Motor neuron (in vitro differentiated cells): ENCODE measurements around the gene MRPS9. TPM values are rescaled to one million over a fixed set of nuclear protein-coding genes. Genes with fewer than 3 reads are reported as not detected.

Experiments
- ATAC-seq, 8 experiments: fragments of 200-7000 bp; cut with Tn5 transposase; replicated peaks in 6 of 8; 2 replicates each; pipeline ENCODE4 v1.8.0; 2021; ENCODE audit warnings: mild to moderate bottlenecking in 8 of 8, moderate library complexity in 8 of 8
- H3K27ac ChIP-seq, 2 donors: fragments of 250-450 bp; sonication (Bioruptor Pico); 2 replicates each; pipeline ENCODE4 v1.9.0; 2021; ENCODE audit warnings: antibody characterized with exemption in 2 of 2, mild to moderate bottlenecking in 2 of 2, moderate library complexity in 1 of 2
- H3K4me1 ChIP-seq, 2 donors: fragments of 250-450 bp; sonication (Bioruptor Pico); replicated peaks in 1 of 2; 2 replicates each; pipeline ENCODE4 v1.6.1; 2021; ENCODE audit warnings: antibody characterized with exemption in 2 of 2, mild to moderate bottlenecking in 2 of 2, moderate library complexity in 1 of 2
- H3K4me3 ChIP-seq, 5 donors: fragments of 250-450 bp; sonication (Bioruptor Pico); 2 replicates each; pipeline ENCODE4 v1.9.0; 2021; ENCODE audit warnings: antibody characterized with exemption in 5 of 5, mild to moderate bottlenecking in 5 of 5, moderate library complexity in 4 of 5
- WGBS, 10 experiments: fragments of 450-650 bp; shearing (Covaris generic); methylation state at CpG; one replicate each; pipeline ENCODE4 v1.0.0; 2022; 5-methylcytosine and 5-hydroxymethylcytosine counted together
- in situ Hi-C, 9 experiments: fragments of 400-800 bp; cut with MboI; loops; one replicate each; pipeline ENCODE4 v1.15.0; 2021; ENCODE audit warnings: low sequenced_read_pairs in 9 of 9, low pct_unique_long_range_greater_than_20kb in 2 of 9; ENCODE audit not compliant: unreplicated experiment in 9 of 9
- total RNA-seq, 8 experiments: library from RNA; unstranded; fragments of 300-600 nt; gene quantifications; 2 replicates each; pipeline versions ENCODE4 v1.2.3 to v1.2.4, GENCODE V29; 2022

Gene MRPS9
- 10 to 100 TPM; 26.2 to 97.9 (median 45.8) TPM for total RNA-seq

DNA sequence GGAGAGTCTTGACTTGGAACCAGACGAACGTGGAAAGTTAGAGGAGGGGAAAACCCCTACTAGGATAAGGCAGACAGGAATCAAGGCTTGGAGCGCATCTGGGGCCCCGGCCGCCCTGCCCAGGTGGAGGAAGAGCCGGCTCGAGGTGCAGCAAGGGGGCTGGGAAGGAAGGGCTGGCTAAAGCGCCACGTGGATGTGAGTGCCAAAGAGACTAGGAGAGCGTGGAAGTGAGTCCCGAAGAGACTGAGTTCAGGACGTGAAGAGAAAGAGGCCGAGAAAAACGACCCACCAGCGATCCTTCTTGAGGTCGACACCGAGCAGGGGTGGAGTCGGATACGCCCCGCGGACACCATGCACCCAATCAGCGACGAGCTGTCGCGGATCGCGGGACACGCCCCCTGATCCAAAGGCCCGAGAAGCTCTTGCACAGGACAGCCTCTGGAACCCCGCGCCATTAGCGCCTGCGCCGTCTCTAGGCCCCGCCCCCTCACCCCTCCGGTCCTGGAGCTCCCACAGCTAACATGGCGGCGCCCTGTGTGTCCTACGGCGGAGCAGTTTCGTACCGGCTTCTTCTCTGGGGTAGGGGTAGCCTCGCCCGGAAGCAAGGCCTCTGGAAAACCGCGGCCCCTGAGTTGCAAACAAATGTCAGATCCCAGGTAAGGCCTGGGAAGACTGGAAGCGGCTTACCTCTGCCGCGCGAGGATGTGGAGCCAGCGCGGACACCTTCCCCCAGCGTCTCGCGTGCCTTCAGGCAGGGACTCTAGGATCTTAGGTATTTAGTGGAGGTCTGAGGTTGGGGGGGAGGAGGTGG lies at the start of gene MRPS9:
TSS of gene MRPS9 (plus strand) at position 498 of the 811 bp plus-strand sequence. CDS start at position 522, 24 bp downstream.
- Histone ChIP-seq H3K4me3 (peak within 1 kb of the TSS; percentile 68 to 96 (median 89)), H3K4me1 (peaks cover 10 to 18% of the 10 kb centered on the region in 2 donors), H3K27ac (peak within 1 kb of the TSS; percentile 89 to 94)
- 0 to 5% (median 0%) methylated on average over 2 to 37 of the region's 55 CpGs; no CpG with 5 or more reads in 1 of the 10 experiments for WGBS, 10 experiments
- peak; percentile 93 to 98 (median 97) for ATAC-seq
- in situ Hi-C loops: no loop called here

DNA sequence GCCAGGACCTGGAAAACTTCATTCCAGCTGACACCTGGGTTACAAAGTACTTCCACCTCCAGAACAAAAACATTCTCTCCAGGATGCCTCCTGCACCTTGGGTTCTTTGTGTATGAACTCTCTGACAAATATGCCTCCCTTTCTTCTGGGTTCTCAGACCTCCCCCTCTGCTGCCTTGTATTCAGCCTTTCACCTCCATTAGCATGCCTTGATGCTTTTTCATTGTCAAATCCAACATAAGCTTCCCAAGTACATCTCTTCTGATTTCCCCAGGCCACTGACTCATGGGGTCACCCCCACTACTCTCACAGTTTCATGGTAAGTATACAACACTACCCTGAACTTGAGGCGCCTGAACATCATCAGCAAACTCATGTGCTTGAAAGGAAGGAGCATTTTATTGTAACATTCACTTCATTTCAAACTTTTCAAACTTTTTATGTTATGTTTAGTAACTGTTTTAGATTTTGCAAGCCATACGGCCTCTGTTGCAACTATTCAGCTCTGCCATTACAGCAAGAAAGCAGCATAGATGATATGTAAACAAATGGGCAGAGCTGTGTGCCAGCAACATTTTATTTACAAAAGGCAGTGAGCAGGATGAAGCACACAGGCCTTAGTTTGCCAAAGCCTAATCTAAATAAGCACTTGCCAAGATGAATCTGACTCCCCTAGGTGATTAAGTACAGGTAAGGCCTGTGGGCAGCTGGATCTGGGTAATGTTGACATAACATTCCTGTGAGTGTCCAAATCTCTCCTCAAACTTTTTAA lies 32.5 kb upstream of the MRPS9 start:
- in situ Hi-C loops: no loop called here
- Histone ChIP-seq H3K27ac (no peak overlapping the region), H3K4me3 (no peak overlapping the region), H3K4me1 (peaks cover 0 to 12% of the 10 kb centered on the region in 2 donors)
- ATAC-seq: peak in 1 of 8 experiments; percentile 72
- 0 to 93% (median 79%) methylated on average over 1 to 2 of the region's 2 CpGs; no CpG with 5 or more reads in 1 of the 10 experiments for WGBS, 10 experiments

DNA sequence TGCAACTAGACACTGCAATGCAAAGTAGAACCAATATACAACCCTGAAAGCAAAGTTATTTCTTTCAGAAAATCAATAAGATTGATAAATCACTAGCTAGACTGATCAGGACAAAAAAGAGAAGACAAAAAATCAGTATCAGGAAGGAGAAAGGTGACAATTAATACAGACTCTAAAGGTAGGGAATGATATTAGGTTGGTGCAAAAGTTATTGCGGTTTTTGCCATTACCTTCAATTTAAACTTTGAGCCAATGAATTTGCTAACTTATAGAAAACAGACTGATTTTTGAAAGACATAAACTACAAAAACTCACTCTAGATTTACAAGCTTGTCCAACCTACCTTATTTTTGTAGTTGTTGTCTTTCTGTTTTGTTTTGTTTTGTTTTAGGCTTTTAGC lies 30.5 kb upstream of the MRPS9 start:
- Histone ChIP-seq H3K4me1 (peaks cover 0 to 12% of the 10 kb centered on the region in 2 donors), H3K4me3 (no peak overlapping the region), H3K27ac (no peak overlapping the region)
- in situ Hi-C loops: no loop called here
- ATAC-seq: no peak
- WGBS, 10 experiments: 29 to 100% (median 90%) methylated on average over 1 of the region's 1 CpG; no CpG with 5 or more reads in 3 of the 10 experiments

DNA sequence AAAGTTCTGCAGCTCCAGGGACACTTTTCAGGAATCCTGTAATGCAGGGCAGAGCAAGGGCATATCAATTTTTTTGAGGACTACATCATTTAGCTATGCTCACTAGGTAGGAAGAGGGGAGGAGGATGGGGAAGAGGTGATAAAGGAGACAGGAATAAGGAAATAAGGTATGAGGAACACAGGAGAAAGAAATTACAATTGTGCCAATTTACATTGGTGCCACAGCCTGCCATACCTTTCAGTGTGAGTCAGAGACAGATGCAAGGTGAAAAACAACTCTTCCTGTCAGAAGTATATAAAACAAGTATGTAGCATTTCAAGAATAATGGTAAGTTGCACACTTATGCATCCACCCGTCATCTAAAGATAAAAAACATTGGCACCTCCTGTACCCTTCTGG lies 5.4 kb upstream of the MRPS9 start:
- in situ Hi-C loops: no loop called here
- 0 to 100% (median 69%) methylated on average over 1 of the region's 1 CpG; no CpG with 5 or more reads in 2 of the 10 experiments for WGBS, 10 experiments
- Histone ChIP-seq H3K27ac (no peak overlapping the region), H3K4me1 (peaks cover 3 to 9% of the 10 kb centered on the region in 2 donors), H3K4me3 (no peak overlapping the region)
- ATAC-seq: no peak

DNA sequence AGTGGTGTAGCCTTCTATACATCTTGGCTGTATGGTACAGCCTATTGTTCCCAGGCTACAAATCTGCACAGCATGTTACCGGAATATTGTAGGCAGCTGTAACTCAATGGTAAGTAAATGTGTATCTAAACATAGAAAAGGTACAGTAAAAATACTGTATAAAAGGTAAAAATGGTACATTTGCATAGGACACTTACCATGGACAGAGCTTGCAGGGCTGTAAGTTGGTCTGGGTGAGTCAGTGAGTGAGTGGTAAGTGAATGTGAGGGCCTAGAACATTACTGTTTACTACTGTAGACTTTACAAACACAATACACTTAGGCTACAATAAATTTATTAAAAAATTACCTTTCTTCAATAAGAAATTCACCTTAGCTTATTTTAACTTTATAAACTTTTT lies 3.7 kb upstream of the MRPS9 start:
- in situ Hi-C loops: no loop called here
- WGBS, 10 experiments: 88 to 100% (median 100%) methylated on average over 1 of the region's 1 CpG; no CpG with 5 or more reads in 2 of the 10 experiments
- ATAC-seq: no peak
- no peak overlapping the region for H3K27ac ChIP-seq
- H3K4me3 ChIP-seq: no peak overlapping the region
- peaks cover 5 to 9% of the 10 kb centered on the region in 2 donors for H3K4me1 ChIP-seq

DNA sequence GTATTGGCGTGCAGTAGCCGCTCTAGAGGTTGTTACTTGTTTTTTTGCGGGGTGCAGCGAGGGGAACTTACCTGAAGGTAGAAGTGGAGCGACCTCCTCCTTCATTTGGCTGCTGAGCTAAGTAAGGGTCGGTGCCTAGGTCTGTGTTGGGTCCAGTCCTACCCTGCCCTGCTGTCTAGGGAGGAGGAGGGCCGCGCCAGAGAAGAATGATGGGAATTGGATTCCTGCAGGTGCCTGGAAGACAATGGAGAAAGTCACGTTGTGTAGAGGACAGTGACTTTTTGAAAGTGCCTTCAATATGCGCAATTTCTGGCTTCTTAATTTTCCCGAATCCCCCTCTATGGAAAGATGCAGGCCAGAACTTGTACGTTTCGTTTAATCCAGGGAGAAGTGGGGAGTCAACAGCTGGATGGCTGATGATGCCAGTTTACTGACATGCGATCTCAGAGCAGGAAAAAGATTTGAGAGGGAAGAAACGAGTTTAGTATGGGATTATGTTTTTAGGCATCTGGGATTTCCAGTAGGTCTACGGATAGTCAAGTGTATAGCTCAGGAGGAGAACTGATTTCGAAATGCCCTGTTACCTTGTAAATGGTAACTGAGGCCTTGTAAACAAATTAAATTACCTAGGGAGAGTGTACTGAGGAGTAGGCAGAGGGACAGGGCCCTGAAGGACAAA lies 653 bp downstream of the MRPS9 start:
- Histone ChIP-seq H3K4me1 (peaks cover 10 to 18% of the 10 kb centered on the region in 2 donors), H3K4me3 (peak overlapping the region; percentile 68 to 96 (median 89)), H3K27ac (peak overlapping the region; percentile 89 to 94)
- 0 to 47% (median 4%) methylated on average over 2 to 11 of the region's 17 CpGs for WGBS, 10 experiments
- peak; percentile 7 to 41 (median 24) for ATAC-seq
- in situ Hi-C loops: no loop called here

DNA sequence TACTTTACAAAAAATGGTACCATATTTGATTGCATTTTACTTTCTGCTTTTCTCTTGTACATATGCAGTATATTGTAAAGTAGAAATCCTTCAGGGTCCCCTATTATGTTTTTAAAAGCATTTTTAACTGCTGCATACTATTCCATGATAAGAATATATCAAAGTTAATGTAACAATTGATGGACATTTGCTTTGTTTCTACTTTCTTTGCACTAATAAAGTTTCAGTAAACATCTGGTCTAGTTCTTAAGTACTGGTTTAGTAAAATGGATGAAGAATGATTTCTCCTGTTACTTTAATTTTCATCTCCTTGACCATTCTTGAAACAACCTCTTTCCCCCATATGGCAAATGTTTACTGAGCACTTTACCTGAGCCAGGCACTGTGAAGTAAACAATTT lies 1.7 kb downstream of the MRPS9 start:
- Histone ChIP-seq H3K4me1 (peaks cover 10 to 18% of the 10 kb centered on the region in 2 donors), H3K27ac (no peak overlapping the region), H3K4me3 (no peak overlapping the region)
- no peak for ATAC-seq
- in situ Hi-C loops: no loop called here

DNA sequence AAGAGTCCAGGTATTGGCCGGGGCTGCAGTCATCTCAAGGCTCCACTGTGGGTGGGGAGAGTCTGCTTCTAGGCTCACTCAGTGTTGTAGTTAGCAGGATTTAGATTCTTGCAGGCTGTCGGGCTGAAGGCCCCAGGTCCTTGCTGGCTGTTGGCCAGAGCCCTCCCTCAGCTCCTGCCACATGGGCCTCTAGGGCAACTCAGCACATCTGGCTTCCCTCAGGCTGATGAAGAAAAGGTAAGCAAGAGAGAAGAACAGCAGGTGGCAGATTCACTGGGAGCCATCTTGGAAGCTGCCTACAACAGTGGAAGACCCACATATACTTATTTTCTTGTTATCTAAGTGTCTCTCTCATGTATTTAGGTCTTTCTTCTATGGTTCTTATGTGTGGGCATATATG lies 4.3 kb downstream of the MRPS9 start:
- Histone ChIP-seq H3K27ac (no peak overlapping the region), H3K4me1 (peaks cover 8 to 9% of the 10 kb centered on the region in 2 donors), H3K4me3 (no peak overlapping the region)
- ATAC-seq: no peak
- WGBS, 10 experiments: 60 to 100% (median 82%) methylated on average over 1 of the region's 2 CpGs; no CpG with 5 or more reads in 6 of the 10 experiments
- in situ Hi-C loops: no loop called here

DNA sequence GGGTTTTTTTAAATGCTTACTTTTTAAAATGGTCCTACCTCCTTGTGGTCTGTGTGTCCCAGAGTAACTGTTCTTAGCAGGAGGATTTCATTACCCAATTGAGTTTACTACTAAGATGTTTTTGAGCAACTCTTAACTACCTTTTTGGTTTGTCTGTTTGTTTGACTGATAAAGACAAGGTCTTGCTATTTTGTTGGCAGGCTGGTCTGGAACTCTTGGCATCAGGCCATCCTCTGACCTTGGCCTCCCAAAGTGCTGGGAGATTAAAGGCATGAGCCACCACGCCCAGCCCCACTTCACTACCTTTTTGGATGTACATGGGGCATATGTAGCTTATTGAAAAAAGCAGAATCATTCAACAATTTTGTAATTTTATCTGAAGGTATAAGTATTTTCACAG lies 14.9 kb downstream of the MRPS9 start:
- WGBS, 10 experiments: 40 to 100% (median 96%) methylated on average over 1 of the region's 1 CpG; no CpG with 5 or more reads in 4 of the 10 experiments
- Histone ChIP-seq H3K27ac (no peak overlapping the region), H3K4me1 (no peaks in the 10 kb centered on the region), H3K4me3 (no peak overlapping the region)
- ATAC-seq: no peak
- in situ Hi-C loops: no loop called here

DNA sequence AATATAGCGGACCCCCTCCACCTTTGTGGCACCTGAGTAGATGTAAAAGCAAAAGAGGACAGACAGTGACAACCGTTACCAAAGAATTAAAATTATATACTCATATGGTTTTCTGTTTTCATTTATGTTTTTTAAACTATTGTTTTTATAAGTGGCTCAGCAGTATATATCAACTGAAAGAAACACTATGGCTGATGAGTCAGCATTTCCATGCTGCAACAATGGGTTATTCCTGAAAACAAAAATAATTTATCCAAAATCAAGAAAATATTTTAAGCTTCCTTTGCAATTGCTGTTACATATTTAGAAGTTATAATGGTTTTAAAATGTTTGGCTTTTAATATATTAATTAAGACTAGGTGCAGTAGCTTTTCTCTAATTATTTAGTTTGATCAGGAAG lies 17.7 kb downstream of the MRPS9 start:
- WGBS, 10 experiments: 29 to 100% (median 84%) methylated on average over 1 to 2 of the region's 2 CpGs; no CpG with 5 or more reads in 4 of the 10 experiments
- no peak overlapping the region for H3K4me3 ChIP-seq
- in situ Hi-C loops: no loop called here
- no peak overlapping the region for H3K27ac ChIP-seq
- H3K4me1 ChIP-seq: peaks cover 0 to 2% of the 10 kb centered on the region in 2 donors
- ATAC-seq: no peak

DNA sequence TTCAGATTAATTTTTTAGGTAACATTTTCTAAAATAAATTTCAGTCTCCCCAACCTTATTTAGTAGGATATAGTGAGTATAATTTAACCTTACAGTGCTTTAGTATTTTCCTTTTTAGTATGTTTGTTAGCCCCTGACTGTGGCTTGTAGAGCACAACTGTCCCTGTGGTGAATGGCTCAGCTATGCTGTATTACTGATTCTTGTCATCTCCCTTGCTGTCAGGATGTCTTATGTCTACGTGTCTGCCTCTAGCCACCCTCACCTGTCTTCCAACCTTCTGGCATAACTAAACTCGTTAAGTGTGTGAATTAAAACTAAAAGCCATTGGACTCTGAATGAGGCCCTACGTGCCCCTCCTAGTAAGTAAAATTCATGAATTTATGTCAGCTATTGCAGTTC lies 18.4 kb downstream of the MRPS9 start:
- in situ Hi-C loops: no loop called here
- ATAC-seq: no peak
- Histone ChIP-seq H3K4me3 (no peak overlapping the region), H3K4me1 (peaks cover 0 to 2% of the 10 kb centered on the region in 2 donors), H3K27ac (no peak overlapping the region)
- WGBS, 10 experiments: 65 to 100% (median 88%) methylated on average over 1 to 3 of the region's 3 CpGs; no CpG with 5 or more reads in 1 of the 10 experiments

DNA sequence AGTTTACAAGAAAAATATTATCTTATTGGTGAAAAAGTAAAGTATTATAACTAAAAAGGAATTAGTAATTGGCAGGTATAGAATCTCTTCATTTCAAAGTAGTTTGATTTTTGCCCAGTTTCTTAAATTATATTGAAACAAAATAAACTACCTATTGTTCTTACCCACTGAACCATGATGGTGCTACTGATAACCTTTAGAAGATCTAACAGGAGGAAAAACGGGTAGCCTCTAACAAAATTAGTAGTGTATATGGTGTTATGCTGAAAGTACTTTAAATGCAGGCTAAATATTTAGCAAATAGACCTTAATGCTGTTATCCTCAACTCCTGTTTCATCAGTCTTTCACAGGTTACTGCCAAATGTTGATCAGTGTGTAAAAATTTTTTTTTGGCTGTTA lies 19.1 kb downstream of the MRPS9 start:
- in situ Hi-C loops: no loop called here
- no peak overlapping the region for H3K4me3 ChIP-seq
- H3K27ac ChIP-seq: no peak overlapping the region
- WGBS, 10 experiments: 29 to 100% (median 67%) methylated on average over 1 of the region's 1 CpG; no CpG with 5 or more reads in 1 of the 10 experiments
- ATAC-seq: no peak
- peaks cover 0 to 2% of the 10 kb centered on the region in 2 donors for H3K4me1 ChIP-seq

DNA sequence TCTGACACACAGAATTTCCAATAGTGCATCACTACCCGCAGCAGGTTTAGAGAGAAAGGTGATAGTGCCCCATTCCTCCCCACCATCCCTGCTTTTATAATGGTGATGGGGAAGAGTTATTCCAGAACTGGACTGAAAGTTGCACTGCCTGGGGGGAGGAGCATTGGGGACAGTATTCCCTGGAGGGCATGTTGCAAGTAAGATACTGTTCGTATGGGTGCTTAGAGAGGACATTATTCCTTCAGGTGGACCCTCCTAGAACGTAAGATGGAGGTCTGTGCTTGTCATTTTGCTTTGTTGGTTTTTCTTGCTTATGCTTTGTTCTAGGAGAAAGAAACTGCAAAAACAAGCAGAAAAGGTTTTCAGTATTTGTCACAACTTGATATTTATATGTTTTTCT lies 23.7 kb downstream of the MRPS9 start:
- in situ Hi-C loops: no loop called here
- WGBS, 10 experiments: 67 to 100% (median 96%) methylated on average over 1 to 3 of the region's 3 CpGs; no CpG with 5 or more reads in 3 of the 10 experiments
- Histone ChIP-seq H3K4me1 (peaks cover 2% of the 10 kb centered on the region in 2 donors), H3K4me3 (no peak overlapping the region), H3K27ac (no peak overlapping the region)
- no peak for ATAC-seq
